WTC11 (cell line): Measurements from ENCODE around the gene PRKACB. TPM values are rescaled to one million over a fixed set of nuclear protein-coding genes. Genes with fewer than 3 reads are reported as not detected.

Source experiments
- ATAC-seq: fragments of 200-7000 bp; cut with Tn5 transposase; 2 replicates; pipeline ENCODE4 v1.10.0; 2021; ENCODE audit warnings: mild to moderate bottlenecking, moderate library complexity
- CTCF ChIA-PET: fragments of 300-600 bp; sonication (Branson Sonifier 250); formaldehyde crosslinking; loops from one replicate; lab custom pipeline; 2021; ENCODE audit warnings: antibody characterized with exemption; lab: Charles Lee
- POLR2A ChIA-PET: fragments of 350-600 bp; sonication (Branson Sonifier 250); formaldehyde crosslinking; loops from one replicate; lab custom pipeline; 2021; ENCODE audit warnings: antibody characterized with exemption; lab: Charles Lee
- DNase-seq: peaks from one replicate; pipeline ENCODE4 v3.0.0; 2021; ENCODE audit warnings: low spot score
- H3K27ac Mint-ChIP-seq: 2 replicates; pipeline ENCODE4 v1.8.0; 2021; ENCODE audit warnings: mixed read lengths
- H3K27me3 Mint-ChIP-seq: 2 replicates; pipeline ENCODE4 v1.8.0; 2021; ENCODE audit warnings: low read depth, mild to moderate bottlenecking, moderate library complexity, mixed read lengths
- H3K36me3 Mint-ChIP-seq: 2 replicates; pipeline ENCODE4 v1.8.0; 2021; ENCODE audit warnings: mixed read lengths
- H3K4me1 Mint-ChIP-seq: 2 replicates; pipeline ENCODE4 v1.8.0; 2022; ENCODE audit warnings: mixed read lengths
- H3K4me3 Mint-ChIP-seq: 2 replicates; pipeline ENCODE4 v1.8.0; 2021; ENCODE audit warnings: mild to moderate bottlenecking, moderate library complexity, mixed read lengths
- H3K9me3 Mint-ChIP-seq: 2 replicates; pipeline ENCODE4 v1.8.0; 2021; ENCODE audit warnings: mixed read lengths
- CREB1 ChIP-seq: sonication (generic); formaldehyde crosslinking; IDR thresholded peaks from 2 replicates; pipeline ENCODE4 v1.8.0; 2023; ENCODE audit warnings: mild to moderate bottlenecking, missing genetic modification reagents
- ELF4 ChIP-seq: sonication (generic); formaldehyde crosslinking; IDR thresholded peaks from 2 replicates; pipeline ENCODE4 v1.8.1; 2022; ENCODE audit warnings: low read depth, mild to moderate bottlenecking, moderate library complexity, missing genetic modification reagents
- ESRRA ChIP-seq: sonication (generic); formaldehyde crosslinking; IDR thresholded peaks from 2 replicates; pipeline ENCODE4 v1.8.1; 2022; ENCODE audit warnings: mild to moderate bottlenecking, missing genetic modification reagents, borderline replicate concordance
- ETV6 ChIP-seq: sonication (generic); formaldehyde crosslinking; IDR thresholded peaks from 2 replicates; pipeline ENCODE4 v1.8.1; 2022; ENCODE audit warnings: mild to moderate bottlenecking, missing genetic modification reagents
- FOXJ3 ChIP-seq: sonication (generic); formaldehyde crosslinking; IDR thresholded peaks from 2 replicates; pipeline ENCODE4 v1.9.0; 2021; ENCODE audit warnings: missing genetic modification reagents, mild to moderate bottlenecking, borderline replicate concordance
- FOXK1 ChIP-seq: sonication (generic); formaldehyde crosslinking; IDR thresholded peaks from 2 replicates; pipeline ENCODE4 v1.8.0; 2022; ENCODE audit warnings: mild to moderate bottlenecking, moderate library complexity, missing genetic modification reagents
- HMGA2 ChIP-seq: fragments of 250-450 bp; sonication (Bioruptor Pico); IDR thresholded peaks from 2 replicates; pipeline ENCODE4 v1.4.0; 2021; ENCODE audit warnings: mild to moderate bottlenecking, moderate library complexity
- MYBL2 ChIP-seq: sonication (generic); formaldehyde crosslinking; IDR thresholded peaks from 2 replicates; pipeline ENCODE4 v1.8.1; 2023; ENCODE audit warnings: mild to moderate bottlenecking, moderate library complexity, missing genetic modification reagents
- NFATC4 ChIP-seq: fragments of 250-450 bp; sonication (Bioruptor Pico); IDR thresholded peaks from 2 replicates; pipeline ENCODE4 v1.9.0; 2021; ENCODE audit warnings: mild to moderate bottlenecking
- NR2C2 ChIP-seq: sonication (generic); formaldehyde crosslinking; IDR thresholded peaks from 2 replicates; pipeline ENCODE4 v1.8.0; 2022; ENCODE audit warnings: mild to moderate bottlenecking, missing genetic modification reagents
- NR3C1 ChIP-seq: sonication (generic); formaldehyde crosslinking; conservative IDR thresholded peaks from 2 replicates; pipeline ENCODE4 v1.8.1; 2023; ENCODE audit warnings: low read depth, mild to moderate bottlenecking, missing genetic modification reagents
- OVOL2 ChIP-seq: fragments of 250-450 bp; sonication (Bioruptor Pico); IDR thresholded peaks from 2 replicates; pipeline ENCODE4 v1.9.0; 2021; ENCODE audit warnings: mild to moderate bottlenecking, borderline replicate concordance
- SMAD3 ChIP-seq: sonication (generic); formaldehyde crosslinking; IDR thresholded peaks from 2 replicates; pipeline ENCODE4 v1.8.0; 2022; ENCODE audit warnings: missing genetic modification reagents, mild to moderate bottlenecking, borderline replicate concordance
- TCF7 ChIP-seq: sonication (generic); formaldehyde crosslinking; IDR thresholded peaks from 2 replicates; pipeline ENCODE4 v1.8.0; 2022; ENCODE audit warnings: mild to moderate bottlenecking, low read depth, missing genetic modification reagents, moderate library complexity
- TEAD1 ChIP-seq: sonication (generic); formaldehyde crosslinking; IDR thresholded peaks from 2 replicates; pipeline ENCODE4 v1.8.0; 2022; ENCODE audit warnings: mild to moderate bottlenecking, missing genetic modification reagents
- ZBTB21 ChIP-seq: sonication (generic); formaldehyde crosslinking; IDR thresholded peaks from 2 replicates; pipeline ENCODE4 v1.8.1; 2023; ENCODE audit warnings: mild to moderate bottlenecking, missing genetic modification reagents, borderline replicate concordance
- ZNF219 ChIP-seq: sonication (generic); formaldehyde crosslinking; IDR thresholded peaks from 2 replicates; pipeline ENCODE4 v1.8.0; 2023; ENCODE audit warnings: missing genetic modification reagents, mild to moderate bottlenecking, borderline replicate concordance
- ZNF232 ChIP-seq: sonication (generic); formaldehyde crosslinking; IDR thresholded peaks from 2 replicates; pipeline ENCODE4 v1.8.0; 2022; ENCODE audit warnings: mild to moderate bottlenecking, missing genetic modification reagents
- ZNF671 ChIP-seq: fragments of 250-450 bp; sonication (Bioruptor Pico); IDR thresholded peaks from 2 replicates; pipeline ENCODE4 v1.8.0; 2021; ENCODE audit warnings: mild to moderate bottlenecking
- total RNA-seq: library from RNA; stranded (reverse); gene quantifications from 3 replicates; pipeline ENCODE4 v1.2.3, GENCODE V29; 2021
- TF ChIP-seq, protein P1 (sequence below): fragments of 200-600 bp; IDR thresholded peaks from 2 replicates; pipeline ENCODE4 v1.8.0; 2022; ENCODE audit warnings: antibody characterized with exemption
- TF ChIP-seq, protein P2 (sequence below): sonication (generic); formaldehyde crosslinking; IDR thresholded peaks from 2 replicates; pipeline ENCODE4 v1.8.0; 2023; ENCODE audit warnings: mild to moderate bottlenecking, missing genetic modification reagents
- TF ChIP-seq, protein P3 (sequence below): fragments of 250-450 bp; sonication (Bioruptor Pico); conservative IDR thresholded peaks from 2 replicates; pipeline ENCODE4 v1.9.0; 2021; ENCODE audit warnings: mild to moderate bottlenecking
- TF ChIP-seq, protein P4 (sequence below): sonication (generic); formaldehyde crosslinking; IDR thresholded peaks from 2 replicates; pipeline ENCODE4 v1.8.0; 2023; ENCODE audit warnings: missing genetic modification reagents
- TF ChIP-seq, protein P5 (sequence below): sonication (generic); formaldehyde crosslinking; conservative IDR thresholded peaks from 2 replicates; pipeline ENCODE4 v1.8.1; 2022; ENCODE audit warnings: mild to moderate bottlenecking, missing genetic modification reagents
- TF ChIP-seq, protein P6 (sequence below): sonication (generic); formaldehyde crosslinking; IDR thresholded peaks from 2 replicates; pipeline ENCODE4 v1.8.1; 2023; ENCODE audit warnings: mild to moderate bottlenecking, missing genetic modification reagents, moderate library complexity
- TF ChIP-seq, protein P7 (sequence below): sonication (generic); formaldehyde crosslinking; IDR thresholded peaks from 2 replicates; pipeline ENCODE4 v1.8.1; 2023; ENCODE audit warnings: mild to moderate bottlenecking, moderate library complexity, missing genetic modification reagents
- TF ChIP-seq, protein P8 (sequence below): sonication (generic); formaldehyde crosslinking; IDR thresholded peaks from 2 replicates; pipeline ENCODE4 v1.8.1; 2023; ENCODE audit warnings: mild to moderate bottlenecking, missing genetic modification reagents, moderate library complexity

Gene PRKACB
- total RNA-seq, 1 experiment from 2014 or later = 18.4 TPM

DNA sequence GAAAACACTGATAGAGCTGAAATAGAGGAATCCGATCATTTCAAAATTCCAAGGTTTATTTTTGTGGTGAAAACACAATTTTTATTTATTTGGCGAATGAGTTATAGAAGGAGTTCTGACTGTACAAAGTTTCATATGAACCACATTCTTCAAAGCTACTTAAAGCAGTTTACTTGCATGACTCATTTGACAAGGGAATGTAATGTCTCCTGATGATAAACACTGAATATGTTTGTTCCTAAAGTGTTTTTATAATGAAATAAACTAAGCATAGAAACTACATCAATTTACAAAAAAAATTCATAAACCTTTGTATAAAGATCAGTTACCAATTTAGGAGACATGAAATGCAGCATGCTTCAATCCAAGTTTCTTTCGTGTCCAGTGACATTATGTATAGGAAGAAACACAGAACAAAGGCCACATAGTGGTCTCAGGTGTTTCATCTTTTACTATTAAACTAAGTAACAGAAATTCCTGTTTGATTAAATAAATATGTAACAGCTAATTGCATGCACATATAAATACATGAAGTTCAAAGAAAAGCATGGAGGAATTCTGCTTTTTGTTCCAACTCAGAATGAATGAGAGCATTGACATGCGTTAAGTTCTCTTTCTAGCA is 2.5 kb downstream of the PRKACB start (continued):
- TF ChIP-seq, protein P1, sequence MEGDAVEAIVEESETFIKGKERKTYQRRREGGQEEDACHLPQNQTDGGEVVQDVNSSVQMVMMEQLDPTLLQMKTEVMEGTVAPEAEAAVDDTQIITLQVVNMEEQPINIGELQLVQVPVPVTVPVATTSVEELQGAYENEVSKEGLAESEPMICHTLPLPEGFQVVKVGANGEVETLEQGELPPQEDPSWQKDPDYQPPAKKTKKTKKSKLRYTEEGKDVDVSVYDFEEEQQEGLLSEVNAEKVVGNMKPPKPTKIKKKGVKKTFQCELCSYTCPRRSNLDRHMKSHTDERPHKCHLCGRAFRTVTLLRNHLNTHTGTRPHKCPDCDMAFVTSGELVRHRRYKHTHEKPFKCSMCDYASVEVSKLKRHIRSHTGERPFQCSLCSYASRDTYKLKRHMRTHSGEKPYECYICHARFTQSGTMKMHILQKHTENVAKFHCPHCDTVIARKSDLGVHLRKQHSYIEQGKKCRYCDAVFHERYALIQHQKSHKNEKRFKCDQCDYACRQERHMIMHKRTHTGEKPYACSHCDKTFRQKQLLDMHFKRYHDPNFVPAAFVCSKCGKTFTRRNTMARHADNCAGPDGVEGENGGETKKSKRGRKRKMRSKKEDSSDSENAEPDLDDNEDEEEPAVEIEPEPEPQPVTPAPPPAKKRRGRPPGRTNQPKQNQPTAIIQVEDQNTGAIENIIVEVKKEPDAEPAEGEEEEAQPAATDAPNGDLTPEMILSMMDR = no peak
- TF ChIP-seq, protein P2, sequence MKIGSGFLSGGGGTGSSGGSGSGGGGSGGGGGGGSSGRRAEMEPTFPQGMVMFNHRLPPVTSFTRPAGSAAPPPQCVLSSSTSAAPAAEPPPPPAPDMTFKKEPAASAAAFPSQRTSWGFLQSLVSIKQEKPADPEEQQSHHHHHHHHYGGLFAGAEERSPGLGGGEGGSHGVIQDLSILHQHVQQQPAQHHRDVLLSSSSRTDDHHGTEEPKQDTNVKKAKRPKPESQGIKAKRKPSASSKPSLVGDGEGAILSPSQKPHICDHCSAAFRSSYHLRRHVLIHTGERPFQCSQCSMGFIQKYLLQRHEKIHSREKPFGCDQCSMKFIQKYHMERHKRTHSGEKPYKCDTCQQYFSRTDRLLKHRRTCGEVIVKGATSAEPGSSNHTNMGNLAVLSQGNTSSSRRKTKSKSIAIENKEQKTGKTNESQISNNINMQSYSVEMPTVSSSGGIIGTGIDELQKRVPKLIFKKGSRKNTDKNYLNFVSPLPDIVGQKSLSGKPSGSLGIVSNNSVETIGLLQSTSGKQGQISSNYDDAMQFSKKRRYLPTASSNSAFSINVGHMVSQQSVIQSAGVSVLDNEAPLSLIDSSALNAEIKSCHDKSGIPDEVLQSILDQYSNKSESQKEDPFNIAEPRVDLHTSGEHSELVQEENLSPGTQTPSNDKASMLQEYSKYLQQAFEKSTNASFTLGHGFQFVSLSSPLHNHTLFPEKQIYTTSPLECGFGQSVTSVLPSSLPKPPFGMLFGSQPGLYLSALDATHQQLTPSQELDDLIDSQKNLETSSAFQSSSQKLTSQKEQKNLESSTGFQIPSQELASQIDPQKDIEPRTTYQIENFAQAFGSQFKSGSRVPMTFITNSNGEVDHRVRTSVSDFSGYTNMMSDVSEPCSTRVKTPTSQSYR (CRISPR knock-in tag) = no peak
- TF ChIP-seq, protein P3, sequence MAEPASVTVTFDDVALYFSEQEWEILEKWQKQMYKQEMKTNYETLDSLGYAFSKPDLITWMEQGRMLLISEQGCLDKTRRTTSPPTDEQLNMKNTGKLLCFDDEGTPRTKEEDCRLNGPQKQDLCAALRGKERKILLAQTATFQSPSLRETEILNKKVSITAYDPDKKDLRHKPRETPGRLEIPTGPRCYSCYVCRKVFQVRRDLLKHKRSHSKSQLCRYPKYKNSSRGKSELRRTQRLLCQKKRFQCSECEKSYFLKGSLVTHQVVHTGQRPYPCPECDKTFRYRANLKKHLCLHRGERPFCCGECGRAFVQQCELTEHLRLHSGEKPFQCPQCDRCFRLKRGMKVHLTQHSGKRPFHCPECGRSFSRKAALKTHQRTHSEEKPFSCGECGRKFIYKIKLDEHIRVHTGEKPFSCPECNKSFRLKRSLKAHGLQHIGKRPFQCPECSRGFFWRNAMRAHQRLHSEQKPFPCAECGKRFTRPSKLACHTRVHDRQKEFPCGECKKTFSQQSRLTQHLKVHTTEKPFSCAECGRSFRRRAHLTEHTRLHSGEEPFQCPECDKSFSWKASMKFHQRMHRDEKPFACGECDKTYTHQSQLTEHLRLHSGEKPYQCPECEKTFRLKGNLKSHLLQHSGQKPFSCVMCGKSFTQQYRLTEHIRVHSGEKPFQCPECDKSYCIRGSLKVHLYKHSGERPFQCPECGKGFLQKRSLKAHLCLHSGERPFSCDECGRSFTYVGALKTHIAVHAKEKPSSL (CRISPR knock-in tag) = no peak
- TF ChIP-seq FOXJ3 (CRISPR knock-in tag) (no peak), MYBL2 (CRISPR knock-in tag) (no peak), ZNF219 (no peak), ZNF671 (CRISPR knock-in tag) (no peak), OVOL2 (no peak), SMAD3 (CRISPR knock-in tag) (no peak), CREB1 (no peak), NR3C1 (CRISPR knock-in tag) (no peak), TEAD1 (no peak), FOXK1 (no peak), HMGA2 (CRISPR knock-in tag) (no peak)
- TF ChIP-seq, protein P4, sequence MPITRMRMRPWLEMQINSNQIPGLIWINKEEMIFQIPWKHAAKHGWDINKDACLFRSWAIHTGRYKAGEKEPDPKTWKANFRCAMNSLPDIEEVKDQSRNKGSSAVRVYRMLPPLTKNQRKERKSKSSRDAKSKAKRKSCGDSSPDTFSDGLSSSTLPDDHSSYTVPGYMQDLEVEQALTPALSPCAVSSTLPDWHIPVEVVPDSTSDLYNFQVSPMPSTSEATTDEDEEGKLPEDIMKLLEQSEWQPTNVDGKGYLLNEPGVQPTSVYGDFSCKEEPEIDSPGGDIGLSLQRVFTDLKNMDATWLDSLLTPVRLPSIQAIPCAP = no peak
- TF ChIP-seq, protein P5, sequence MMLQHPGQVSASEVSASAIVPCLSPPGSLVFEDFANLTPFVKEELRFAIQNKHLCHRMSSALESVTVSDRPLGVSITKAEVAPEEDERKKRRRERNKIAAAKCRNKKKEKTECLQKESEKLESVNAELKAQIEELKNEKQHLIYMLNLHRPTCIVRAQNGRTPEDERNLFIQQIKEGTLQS (CRISPR knock-in tag) = no peak
- TF ChIP-seq, all 79 proteins: peak for 0

DNA sequence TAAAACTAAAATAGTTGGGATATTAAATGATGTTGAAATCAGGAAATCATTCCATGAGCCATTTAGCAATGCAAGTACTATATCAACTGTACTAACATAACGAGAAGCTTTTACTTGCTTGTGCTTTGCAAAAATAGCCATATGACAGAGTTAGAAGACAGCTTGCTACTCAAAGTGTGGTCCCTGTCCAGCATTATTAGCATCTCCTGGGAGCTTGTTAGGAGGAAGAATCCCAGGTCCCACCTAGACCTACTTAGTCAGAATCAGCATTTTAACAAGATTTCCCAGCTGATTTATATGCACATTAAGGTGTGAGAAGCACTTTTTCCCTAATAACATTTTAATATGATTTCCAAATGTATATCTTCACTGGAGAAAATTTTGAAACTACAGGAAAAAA is 4.7 kb downstream of the PRKACB start:
- POLR2A ChIA-PET = interaction anchor here (0.7 kb wide), 1 partner anchor 14 kb away, joined by 3 read pairs; no protein-coding TSS in a partner anchor
- TF ChIP-seq, protein P6, sequence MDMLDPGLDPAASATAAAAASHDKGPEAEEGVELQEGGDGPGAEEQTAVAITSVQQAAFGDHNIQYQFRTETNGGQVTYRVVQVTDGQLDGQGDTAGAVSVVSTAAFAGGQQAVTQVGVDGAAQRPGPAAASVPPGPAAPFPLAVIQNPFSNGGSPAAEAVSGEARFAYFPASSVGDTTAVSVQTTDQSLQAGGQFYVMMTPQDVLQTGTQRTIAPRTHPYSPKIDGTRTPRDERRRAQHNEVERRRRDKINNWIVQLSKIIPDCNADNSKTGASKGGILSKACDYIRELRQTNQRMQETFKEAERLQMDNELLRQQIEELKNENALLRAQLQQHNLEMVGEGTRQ (CRISPR knock-in tag) = no peak
- TF ChIP-seq ZNF232 (CRISPR knock-in tag) (no peak), ZBTB21 (no peak), ETV6 (CRISPR knock-in tag) (no peak), NR2C2 (no peak), TCF7 (CRISPR knock-in tag) (no peak), ESRRA (CRISPR knock-in tag) (no peak), OVOL2 (no peak), ELF4 (CRISPR knock-in tag) (no peak), NFATC4 (CRISPR knock-in tag) (no peak)
- TF ChIP-seq, protein P7, sequence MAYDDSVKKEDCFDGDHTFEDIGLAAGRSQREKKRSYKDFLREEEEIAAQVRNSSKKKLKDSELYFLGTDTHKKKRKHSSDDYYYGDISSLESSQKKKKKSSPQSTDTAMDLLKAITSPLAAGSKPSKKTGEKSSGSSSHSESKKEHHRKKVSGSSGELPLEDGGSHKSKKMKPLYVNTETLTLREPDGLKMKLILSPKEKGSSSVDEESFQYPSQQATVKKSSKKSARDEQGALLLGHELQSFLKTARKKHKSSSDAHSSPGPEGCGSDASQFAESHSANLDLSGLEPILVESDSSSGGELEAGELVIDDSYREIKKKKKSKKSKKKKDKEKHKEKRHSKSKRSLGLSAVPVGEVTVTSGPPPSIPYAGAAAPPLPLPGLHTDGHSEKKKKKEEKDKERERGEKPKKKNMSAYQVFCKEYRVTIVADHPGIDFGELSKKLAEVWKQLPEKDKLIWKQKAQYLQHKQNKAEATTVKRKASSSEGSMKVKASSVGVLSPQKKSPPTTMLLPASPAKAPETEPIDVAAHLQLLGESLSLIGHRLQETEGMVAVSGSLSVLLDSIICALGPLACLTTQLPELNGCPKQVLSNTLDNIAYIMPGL (CRISPR knock-in tag) = no peak
- TF ChIP-seq, protein P8, sequence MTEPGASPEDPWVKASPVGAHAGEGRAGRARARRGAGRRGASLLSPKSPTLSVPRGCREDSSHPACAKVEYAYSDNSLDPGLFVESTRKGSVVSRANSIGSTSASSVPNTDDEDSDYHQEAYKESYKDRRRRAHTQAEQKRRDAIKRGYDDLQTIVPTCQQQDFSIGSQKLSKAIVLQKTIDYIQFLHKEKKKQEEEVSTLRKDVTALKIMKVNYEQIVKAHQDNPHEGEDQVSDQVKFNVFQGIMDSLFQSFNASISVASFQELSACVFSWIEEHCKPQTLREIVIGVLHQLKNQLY (CRISPR knock-in tag) = no peak

More for the DNA sequence above, 4.7 kb downstream of the PRKACB start:
- peaks cover 5% of the 10 kb centered on the region for H3K4me1 Mint-ChIP-seq
- H3K4me3 Mint-ChIP-seq = no peak overlapping the region
- no peak overlapping the region for H3K27ac Mint-ChIP-seq
- no peaks in the 10 kb centered on the region for H3K27me3 Mint-ChIP-seq
- no peaks in the 10 kb centered on the region for H3K36me3 Mint-ChIP-seq
- CTCF ChIA-PET = no interaction called here
- no peaks in the 10 kb centered on the region for H3K9me3 Mint-ChIP-seq
- DNase-seq (no peak), ATAC-seq (no peak)
